ENCODE data around the gene MAN1A2. TPM values are rescaled to one million over a fixed set of nuclear protein-coding genes. Genes with fewer than 3 reads are reported as not detected.

Gene MAN1A2
- total and polyA plus RNA-seq, 9 of the 15 experiments (the other 6 are each of a cell fraction or from before 2014, with no cell fraction given), result 4.2 to 38.4 (median 18.7) TPM

DNA sequence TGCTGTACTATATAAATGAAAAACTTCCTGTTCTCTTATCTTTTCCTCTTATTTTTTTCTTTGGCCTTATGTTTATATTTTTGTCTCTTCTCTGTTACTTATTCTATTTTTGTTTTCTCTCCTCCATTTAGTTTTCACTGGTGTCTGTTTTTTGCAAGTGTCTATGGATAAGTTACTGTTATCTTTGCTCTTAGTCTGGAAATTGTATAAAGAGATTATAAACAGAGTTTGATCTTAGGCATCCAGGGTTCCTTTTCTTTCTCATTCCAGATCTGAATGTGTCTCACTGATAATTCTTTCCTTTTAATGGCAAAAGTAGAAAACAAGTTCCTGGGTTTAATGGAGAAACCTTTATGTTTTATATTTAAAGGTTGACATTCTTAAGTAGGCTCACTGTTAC lies 34.5 kb downstream of the MAN1A2 start (continued):
- TF ChIP-seq SAFB (IDR thresholded peaks at IDR 0.05; ENCODE audit: borderline replicate concordance, low read depth, low read length), result no peak
- no peak for TF ChIP-seq L3MBTL2 (IDR thresholded peaks at IDR 0.05)
- TF ChIP-seq NCOA4 (IDR thresholded peaks at IDR 0.05; ENCODE audit: partially characterized antibody), result no peak
- TF ChIP-seq HLTF (IDR thresholded peaks at IDR 0.05), result no peak
- TF ChIP-seq KHSRP (IDR thresholded peaks at IDR 0.05), result 0 out of 2 replicates have a peak, but pooled peaks have one; percentile 30

DNA sequence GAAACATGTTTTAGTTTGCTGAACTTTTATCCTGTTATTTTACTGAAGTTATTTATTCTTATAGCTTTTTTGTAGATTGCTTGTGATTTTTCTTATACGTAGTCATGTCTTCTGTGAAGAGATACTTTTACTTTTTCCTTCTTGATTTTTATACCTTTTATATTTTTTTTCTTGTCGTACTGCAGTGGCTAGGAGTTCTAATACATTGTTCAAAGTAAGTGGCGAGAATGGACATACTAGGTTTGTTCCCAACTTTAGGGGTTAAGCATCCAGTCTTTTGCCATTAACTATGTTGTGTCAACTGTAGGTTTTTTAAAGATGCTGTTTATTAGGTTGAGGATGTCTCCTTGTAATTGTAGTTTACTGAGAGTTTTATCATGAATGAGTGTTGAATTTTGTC lies 36.3 kb downstream of the MAN1A2 start:
- no peaks in the 10 kb centered on the region for H3K9me1 ChIP-seq (ENCODE audit: control insufficient read depth, insufficient read depth, low read length)
- BruUV-seq (replicated peaks), result no TSS peak
- H3K4me2 ChIP-seq (ENCODE audit: insufficient read depth, low read length), result no peak overlapping the region
- ChIA-PET CTCF (ENCODE audit: low intra/inter-chr PET ratio) (no interaction called here), POLR2A (interaction anchor here (0.6 kb wide), 1 partner anchor 60 kb away, joined by 5 read pairs; no protein-coding TSS in a partner anchor)
- H3K4me3 ChIP-seq, result no peak overlapping the region
- H3K9me3 ChIP-seq (replicated peaks; ENCODE audit: control insufficient read depth, insufficient read depth, low read depth, low read length), result peaks cover 5% of the 10 kb centered on the region
- no peak for ATAC-seq
- 0 out of 2 replicates have a peak, but pooled peaks have one; percentile 13 for TF ChIP-seq POLR2H (tag; IDR thresholded peaks at IDR 0.05; ENCODE audit: low read depth)
- peak; percentile 70 for TF ChIP-seq RBM25 (IDR thresholded peaks at IDR 0.05; ENCODE audit: low read depth, low read length, severe bottlenecking)
- 0 out of 2 replicates have a peak, but pooled peaks have one; percentile 19 for TF ChIP-seq BCOR (IDR thresholded peaks at IDR 0.05)
- TF ChIP-seq, protein P1, sequence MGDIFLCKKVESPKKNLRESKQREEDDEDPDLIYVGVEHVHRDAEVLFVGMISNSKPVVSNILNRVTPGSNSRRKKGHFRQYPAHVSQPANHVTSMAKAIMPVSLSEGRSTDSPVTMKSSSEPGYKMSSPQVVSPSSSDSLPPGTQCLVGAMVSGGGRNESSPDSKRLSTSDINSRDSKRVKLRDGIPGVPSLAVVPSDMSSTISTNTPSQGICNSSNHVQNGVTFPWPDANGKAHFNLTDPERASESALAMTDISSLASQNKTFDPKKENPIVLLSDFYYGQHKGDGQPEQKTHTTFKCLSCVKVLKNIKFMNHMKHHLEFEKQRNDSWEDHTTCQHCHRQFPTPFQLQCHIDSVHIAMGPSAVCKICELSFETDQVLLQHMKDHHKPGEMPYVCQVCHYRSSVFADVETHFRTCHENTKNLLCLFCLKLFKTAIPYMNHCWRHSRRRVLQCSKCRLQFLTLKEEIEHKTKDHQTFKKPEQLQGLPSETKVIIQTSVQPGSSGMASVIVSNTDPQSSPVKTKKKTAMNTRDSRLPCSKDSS (IDR thresholded peaks at IDR 0.05; ENCODE audit: low read depth, partially characterized antibody), result peak; percentile 54
- TF ChIP-seq KDM2B (CRISPR knock-in tag; IDR thresholded peaks at IDR 0.05), result no peak
- in situ Hi-C loops (cut with MboI) (no loop called here), intact Hi-C loops (cut with micrococcal nuclease) (no loop called here)
- peaks cover 45% of the 10 kb centered on the region for H3K79me2 ChIP-seq (ENCODE audit: control insufficient read depth, insufficient read depth, low read length)
- no peak for FAIRE-seq
- no peak overlapping the region for H3K9ac ChIP-seq (ENCODE audit: insufficient read depth in 1 of 2, low read depth in 2 of 2, low read length in 2 of 2)
- H3K4me1 ChIP-seq (replicated peaks in 1 of 2; ENCODE audit: control insufficient read depth in 2 of 2, insufficient read depth in 2 of 2, low read length in 2 of 2), result peaks cover 0 to 13% of the 10 kb centered on the region in 2 experiments; a peak in 2 of 5 replicates
- no peaks in the 10 kb centered on the region for H3K27me3 ChIP-seq (ENCODE audit: control insufficient read depth in 2 of 2, insufficient read depth in 2 of 2, low read length in 2 of 2)
- 98% methylated on average over 3 of the region's 3 CpGs for WGBS (ENCODE audit: insufficient coverage, low coverage, missing lambda C conversion rate)
- peaks cover 31% of the 10 kb centered on the region; the same call in 2 of the 3 replicates for H3K36me3 ChIP-seq (ENCODE audit: control insufficient read depth, insufficient read depth, low read length)
- H2AFZ ChIP-seq (ENCODE audit: low read depth, low read length), result no peak overlapping the region
- DNase-seq (ENCODE audit: extremely low read depth in 1 of 4, low spot score in 3 of 4), result no peak
- 0 out of 2 replicates have a peak, but pooled peaks cover 4% of the 10 kb centered on the region for H4K20me1 ChIP-seq (replicated peaks; ENCODE audit: control insufficient read depth, insufficient read depth, low read length)
- H3K27ac ChIP-seq (ENCODE audit: extremely low read depth, low read depth, low read length), result no peak overlapping the region

All from K562 (cell line).